ENCODE data around the gene SLC25A36.
A peak's percentile ranks its signal among the peaks of the same experiment; 100 is the strongest.
"Not testable (repeated sequence)": the region's sequence is repeated elsewhere in the genome, so short reads cannot be mapped to it uniquely, and the experiment has no call there.

SLC25A36 gene

DNA sequence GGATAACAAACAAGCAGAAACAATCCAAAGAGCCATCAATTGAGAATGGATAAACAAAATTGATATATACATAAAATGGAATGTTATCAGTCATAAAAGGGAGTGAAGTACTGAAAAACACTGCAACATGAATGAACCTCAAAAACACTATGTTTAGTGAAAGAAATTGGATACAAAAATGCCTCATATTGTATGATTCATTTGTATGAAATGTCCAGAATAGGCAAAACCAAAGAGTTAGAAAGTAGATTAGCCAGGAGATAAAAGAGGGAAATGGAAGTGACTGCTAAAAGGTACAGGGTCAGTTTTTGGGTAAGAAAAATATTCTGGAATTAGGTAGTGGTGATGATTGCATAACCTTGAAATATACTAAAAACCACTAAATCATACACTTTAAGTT is 9.8 kb upstream of the SLC25A36 start:
- DNase-seq (ENCODE audit: low spot score) = no peak

DNA sequence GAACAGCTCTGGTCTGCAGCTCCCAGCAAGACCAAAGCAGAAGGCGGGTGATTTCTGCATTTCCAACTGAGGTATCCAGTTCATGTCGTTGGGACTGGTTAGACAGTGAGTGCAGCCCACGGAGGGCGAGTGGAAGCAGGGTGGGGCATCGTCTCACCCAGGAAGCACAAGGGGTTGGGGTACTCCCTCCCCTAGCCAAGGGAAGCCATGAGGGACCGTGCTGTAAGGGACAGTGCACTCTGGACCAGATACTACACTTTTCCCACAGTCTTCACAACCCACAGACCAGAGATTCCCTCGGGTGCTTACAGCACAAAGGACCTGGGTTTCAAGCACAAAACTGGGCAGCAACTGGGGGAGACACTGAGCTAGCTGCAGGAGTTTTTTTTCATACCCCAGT is 8.5 kb upstream of the SLC25A36 start:
- no peak for DNase-seq (ENCODE audit: low spot score)

DNA sequence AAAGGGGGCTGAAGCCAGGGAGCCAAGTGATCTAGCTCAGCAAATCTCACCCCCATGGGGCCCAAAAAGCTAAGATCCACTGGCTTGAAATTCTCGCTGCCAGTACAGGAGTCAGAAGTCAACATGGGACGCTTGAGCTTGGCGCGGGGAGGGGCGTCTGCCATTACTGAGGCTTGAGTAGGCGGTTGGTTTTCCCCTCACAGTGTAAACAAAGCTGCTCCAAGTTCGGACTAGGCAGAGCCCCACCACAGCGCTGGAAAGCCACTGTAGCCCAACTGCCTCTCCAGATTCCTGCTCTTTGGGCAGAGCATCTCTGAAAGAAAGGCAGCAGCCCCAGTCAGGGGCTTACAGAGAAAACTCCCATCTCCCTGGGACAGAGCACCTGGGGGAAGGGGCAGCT is 8.1 kb upstream of the SLC25A36 start:
- no peak for DNase-seq (ENCODE audit: low spot score)

DNA sequence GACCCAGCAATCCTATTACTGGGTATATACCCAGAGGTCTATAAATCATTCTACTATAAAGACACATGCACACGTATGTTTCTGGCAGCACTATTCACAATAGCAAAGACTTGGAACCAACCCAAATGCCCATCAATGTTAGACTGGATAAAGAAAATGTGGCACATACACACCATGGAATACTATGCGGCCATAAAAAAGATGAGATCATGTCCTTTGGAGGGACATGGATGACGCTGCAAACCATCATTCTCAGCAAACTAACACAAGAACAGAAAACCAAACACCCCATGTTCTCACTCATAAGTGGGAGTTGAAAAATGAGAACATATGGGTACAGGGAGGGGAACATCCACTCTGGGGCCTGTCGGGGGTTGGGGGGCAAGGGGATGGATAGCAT is 2.3 kb upstream of the SLC25A36 start:
- not testable (repeated sequence) for DNase-seq (ENCODE audit: low spot score)

DNA sequence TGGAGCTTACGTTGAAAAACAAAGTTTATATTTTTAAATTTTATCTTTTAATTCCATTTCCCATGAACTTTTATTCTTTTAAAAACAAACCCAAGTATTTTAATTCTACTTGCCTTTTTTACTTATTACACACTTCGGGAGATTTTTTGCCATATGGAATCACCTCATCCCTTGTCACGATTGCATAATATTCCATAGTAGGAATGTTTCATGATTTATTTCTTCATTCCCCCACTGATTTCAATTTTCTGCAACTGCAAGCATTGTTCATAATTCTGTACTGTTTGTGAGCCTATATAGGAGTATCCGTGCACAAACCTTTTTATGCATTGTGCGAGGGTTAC is 574 bp upstream of the SLC25A36 start:
- no peak for DNase-seq (ENCODE audit: low spot score)

DNA sequence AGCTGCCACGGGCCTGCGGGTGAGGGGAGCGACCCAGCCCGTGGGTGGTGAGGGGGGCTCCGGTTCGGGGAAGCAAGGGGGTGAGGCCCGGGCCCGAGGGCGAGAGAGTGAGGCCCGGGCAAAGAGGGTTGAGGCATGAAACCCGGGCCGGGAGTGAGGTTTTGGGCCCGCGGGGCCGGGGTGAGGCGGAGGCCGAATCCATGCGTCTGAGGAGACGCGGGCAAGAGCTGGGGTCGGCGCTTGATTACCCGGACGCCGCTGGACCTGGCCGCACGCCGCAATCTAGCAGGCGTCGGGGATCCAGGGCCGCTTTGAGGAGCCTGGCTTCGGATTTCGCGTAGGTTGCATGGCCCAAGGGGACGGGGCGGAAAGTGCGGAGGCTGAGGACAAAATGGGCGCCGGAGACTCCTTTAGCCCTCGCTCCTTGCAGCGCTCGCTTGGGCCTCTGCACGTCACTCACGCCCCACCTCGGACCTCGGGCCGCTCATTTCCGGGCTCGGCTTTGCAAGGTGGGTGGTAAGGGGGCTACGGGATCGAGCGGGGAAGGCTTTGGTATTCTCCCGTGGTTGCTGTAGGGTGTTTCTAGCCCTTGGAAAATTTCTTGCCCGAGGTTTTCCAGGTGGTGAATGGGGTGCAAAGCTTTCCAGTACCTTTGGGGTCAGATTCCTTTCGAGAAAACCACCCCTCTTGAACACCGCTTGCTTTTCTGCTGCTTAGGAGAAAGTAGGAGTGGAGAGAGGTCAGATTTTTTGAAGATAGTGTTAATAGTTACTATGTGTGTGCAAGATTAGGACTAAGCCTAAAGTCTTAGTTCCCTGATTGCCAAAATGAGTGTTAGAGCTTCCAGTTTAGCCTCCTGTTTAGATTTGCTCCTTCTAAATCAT is 827 bp downstream of the SLC25A36 start:
- DNase-seq (ENCODE audit: low spot score) = peak; percentile 73

DNA sequence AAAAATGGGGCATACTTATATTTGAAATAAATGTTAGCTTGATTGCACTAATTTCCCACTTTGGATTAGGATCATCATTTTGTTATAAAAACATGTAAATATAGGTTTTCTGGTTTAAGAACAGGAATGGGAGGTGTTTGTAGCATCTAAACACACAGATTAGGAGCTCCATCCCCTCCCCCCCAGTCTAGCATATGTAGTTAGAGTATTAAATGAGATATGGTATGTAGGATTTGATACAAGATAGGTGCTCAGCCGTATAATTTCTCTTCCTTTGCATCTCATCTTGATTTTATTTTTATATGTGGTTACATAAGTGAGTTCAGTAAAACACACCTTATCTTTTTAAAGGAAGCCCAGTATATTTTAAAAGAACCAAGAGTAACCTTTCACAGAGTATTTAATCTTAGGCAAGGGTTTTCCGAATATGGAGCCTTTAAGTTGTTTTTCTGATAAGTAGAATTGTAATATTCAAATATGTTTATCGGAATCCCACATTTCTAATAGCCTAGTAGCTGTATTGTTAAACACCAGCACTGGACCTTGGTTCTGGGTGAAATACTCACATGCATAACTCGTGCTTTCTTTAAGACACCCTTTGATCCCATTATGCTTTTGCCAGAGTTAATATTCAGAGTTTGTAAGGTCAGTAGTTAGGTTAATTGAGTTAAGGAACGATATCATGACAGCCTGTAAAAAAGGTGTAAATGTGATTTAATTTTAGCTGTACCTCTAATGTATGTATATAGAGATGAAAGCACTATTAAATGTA is 2.3 kb downstream of the SLC25A36 start:
- peak; percentile 14 for DNase-seq (ENCODE audit: low spot score)

DNA sequence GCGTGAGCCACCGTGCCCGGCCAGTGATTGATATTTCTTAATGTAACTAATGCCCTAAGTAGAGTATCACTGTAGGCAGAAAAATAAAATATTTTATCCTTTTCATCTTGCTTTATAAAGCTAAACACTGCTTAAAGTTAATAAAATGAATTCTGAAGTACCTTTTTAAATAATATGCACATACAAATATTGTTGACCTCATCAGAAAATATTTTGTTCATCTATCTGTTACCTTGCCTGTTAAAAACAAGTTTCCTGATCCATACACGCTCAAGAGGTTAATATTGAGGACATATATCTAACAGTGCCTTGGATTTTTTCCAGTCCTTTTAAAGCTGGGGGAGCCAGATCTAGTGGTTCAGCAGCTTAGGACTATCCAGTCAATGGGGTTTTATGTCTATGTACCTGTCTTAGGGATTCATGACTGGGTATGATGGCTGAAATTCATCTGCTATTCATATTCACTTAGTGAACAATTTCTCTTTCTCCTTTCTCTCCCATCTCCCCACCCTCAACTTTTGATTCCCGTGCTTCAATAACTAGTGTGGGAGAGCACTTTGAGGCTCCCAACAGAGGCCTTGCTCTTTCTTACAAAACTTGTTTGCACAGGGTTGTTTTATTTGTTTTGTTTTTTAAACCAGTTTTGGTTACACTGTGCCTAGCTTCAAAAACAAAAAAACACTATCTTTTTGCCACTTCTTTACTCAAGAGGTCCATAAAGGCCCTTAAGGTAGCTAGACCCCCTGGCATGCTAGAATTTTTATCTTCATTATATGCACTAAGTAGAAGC is 7.0 kb downstream of the SLC25A36 start:
- DNase-seq (ENCODE audit: low spot score) = no peak

DNA sequence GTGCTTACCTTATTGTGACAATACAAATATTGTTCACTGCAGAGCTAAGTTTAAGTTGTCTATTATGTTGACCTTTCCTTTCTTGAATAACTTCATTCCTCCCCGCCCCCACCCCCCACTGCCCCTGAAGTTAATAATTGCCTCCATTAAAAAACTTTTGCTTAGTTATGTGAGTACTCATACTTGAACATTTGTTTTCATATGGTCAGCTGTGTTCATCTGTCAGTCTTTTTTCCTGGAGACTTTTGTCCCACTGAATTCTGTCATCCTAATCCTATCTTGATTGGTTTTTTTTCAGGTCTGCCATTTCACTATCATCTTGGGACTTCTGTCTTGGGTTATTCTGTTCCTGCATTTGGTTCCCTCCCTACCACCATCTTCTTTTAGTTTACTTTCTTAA is 8.5 kb downstream of the SLC25A36 start:
- no peak for DNase-seq (ENCODE audit: low spot score)

DNA sequence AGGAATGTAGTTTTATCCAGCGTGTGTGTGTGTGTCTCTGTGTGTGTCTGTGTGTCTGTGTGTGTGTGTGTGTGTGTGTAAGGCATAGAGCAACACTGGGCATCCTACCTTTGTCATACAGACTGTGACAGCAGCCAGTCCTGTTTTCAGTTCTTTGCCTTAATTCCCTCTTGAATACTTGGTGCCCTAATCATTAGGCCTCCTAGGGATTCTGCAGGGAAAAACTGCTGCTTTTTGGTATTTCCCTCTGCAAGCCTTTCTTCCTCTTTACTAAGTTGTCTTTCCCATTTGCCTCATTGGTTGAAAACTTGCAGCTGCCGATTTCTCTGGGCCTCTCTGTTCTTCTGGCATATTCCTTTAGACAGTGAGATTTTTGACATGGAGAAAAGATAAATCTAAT is 9.2 kb downstream of the SLC25A36 start:
- no peak for DNase-seq (ENCODE audit: low spot score)

DNA sequence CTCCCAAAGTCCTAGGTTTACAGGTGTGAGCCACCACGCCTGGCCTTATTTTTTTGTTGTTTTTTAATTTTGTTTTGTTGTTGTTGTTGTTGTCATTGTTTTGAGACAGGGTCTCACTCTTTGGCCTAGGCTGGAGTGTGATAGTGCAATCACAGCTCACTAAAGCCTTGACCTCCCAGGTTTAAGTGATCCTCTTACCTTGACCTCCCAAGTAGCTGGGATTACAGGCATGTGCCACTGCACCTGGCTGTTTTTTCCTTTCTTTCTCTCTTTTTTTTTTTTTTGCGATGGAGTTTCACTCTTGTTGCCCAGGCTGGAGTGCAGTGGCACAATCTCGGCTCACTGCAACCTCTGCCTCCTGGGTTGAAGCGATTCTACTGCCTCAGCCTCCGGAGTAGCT is 10.1 kb downstream of the SLC25A36 start:
- not testable (repeated sequence) for DNase-seq (ENCODE audit: low spot score)

DNA sequence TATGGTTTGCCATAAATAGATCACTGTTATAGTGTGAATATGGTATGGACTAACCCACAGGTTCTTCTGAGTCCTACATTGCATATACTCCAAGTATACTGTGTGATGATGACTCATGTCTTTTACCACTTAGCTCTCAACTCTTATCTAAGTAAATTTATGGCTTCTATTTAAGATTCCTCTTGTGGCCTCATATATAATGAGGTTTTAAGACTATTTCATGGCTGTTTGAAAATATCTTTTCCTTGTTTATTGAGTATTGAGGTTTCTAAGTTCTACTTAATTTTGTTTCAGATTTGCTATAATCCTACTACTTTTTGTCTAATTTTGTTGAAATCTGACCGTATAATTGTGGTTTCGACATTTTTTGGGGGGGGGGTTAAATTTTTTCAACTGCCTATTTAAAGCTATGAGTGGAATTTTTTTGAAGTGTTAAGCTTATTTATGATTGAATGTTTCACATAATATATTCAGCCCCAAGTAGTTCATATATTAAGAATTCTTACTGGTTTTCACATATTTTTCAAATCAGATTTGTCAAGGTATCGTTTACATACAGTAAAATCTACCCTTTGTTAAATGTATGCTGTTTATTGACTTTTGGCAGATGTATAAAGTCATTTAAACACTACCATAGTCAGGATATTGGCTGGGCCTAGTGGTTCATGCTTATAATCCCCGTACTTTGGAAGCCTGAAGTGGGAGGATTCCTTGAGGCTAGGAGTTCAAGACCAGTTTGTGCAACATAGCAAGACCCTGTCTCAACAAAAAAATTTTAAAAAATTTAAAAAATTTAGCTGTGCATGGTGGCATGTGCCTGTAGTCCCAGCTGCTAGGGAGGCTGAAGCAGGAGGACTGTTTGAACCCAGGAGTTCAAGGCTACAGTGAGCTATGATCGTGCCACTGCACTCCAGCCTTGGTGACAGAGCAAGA is 11.7 kb downstream of the SLC25A36 start:
- DNase-seq (ENCODE audit: low spot score) = peak; percentile 62

DNA sequence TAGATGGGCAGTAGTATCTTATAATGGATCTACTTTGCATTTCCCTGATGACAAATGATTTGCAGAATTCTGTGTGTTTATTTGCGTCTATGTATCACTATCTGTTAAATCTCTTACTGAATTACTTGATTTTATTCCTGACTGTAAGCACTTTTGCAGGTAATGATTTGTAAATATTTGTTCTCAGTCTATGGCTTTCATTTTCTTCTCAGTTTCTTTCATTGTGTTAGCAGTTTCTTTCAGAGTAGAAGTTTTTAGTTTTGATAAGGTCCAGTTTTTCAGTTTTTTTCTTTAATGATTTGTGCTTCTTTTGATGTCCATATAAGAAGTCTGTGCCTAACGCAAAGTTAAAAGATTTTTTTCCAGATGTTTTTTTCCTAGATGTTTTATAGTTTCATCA is 12.9 kb downstream of the SLC25A36 start:
- DNase-seq (ENCODE audit: low spot score) = no peak

DNA sequence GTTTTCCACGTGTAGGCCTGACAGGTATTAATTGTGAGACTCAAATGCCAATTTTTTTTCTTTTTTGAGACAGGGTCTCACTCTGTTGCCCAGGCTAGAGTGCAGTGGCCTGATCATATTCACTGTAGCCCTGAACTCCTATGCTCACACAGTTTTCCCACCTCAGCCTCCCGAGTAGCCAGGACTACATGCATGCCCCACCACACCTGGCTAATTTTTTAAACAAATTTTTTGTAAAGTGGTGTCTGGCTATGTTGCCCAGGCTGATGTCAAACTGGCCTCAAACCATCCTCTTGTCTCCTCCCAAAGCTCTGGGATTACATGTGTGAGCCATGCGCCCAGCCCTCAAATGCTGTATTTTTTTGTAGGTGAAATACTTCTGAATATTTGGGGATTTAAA is 14.0 kb downstream of the SLC25A36 start:
- no peak for DNase-seq (ENCODE audit: low spot score)

DNA sequence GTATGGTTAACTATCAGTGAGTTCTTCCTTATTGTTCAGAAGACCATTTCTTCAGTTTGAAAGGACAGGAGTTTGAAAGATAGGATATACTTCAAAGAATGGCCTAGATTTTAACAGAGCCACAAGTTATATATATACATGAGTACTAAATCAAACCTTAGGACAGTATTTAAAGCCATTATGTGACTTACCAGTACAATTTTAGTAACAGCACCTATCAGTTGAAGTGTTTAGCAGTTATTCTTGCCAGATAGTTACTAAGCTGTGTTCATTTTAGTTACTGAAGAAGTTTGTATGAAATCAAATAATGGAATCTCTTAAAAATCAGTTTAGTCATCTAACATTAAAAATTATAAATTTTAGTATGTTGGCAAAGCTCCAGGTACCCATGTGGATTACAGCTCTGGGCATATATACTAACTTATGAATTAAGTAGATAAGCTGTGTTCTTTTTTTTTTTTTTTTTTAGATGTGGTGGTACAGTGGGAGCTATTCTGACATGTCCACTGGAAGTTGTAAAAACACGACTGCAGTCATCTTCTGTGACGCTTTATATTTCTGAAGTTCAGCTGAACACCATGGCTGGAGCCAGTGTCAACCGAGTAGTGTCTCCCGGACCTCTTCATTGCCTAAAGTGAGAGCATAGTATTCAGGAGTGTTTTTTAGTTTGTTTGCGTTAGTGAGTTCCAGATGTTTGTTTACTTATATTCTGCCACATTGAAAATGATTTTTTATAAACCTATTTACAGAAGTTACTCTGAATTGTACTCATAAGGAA is 14.6 kb downstream of the SLC25A36 start:
- DNase-seq (ENCODE audit: low spot score) = no peak

DNA sequence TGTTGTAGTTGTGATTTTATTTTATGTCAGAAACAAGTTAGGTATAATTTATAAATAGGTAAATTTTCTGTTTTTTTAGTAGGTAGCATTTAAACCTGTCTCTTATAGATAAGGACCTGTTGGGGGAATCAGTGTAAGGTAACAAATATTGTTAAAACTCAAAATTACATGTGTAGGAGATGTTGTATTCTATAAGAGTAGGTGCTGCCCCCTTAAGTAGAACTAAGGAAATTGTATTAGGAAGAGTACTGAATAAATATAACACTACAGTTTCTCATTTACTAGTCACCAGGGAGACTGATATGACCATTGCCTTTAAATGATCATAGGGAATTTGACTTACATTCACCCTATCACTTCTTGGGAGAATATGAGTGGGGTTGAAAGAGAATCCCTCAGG is 31.2 kb downstream of the SLC25A36 start:
- DNase-seq (ENCODE audit: low spot score) = peak; percentile 70

DNA sequence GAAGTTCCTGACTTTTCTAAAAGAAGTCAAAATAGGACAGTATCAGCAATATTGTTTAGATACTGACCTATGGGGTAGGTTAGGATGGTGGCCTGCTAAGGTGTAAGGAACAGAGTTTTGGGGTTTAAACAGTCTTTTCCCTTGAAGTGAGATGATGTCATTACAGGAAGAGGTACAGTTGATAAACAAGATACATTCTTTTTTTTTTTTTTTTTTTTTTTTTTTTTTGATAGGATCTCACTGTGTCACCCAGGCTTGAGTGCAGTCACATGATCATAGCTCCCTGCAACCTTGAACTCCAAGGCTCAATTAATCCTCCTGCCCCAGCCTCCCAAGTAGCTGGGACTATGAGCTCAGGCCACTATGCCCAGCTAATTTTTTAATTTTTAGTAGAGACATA is 33.3 kb downstream of the SLC25A36 start:
- DNase-seq (ENCODE audit: low spot score) = no peak

DNA sequence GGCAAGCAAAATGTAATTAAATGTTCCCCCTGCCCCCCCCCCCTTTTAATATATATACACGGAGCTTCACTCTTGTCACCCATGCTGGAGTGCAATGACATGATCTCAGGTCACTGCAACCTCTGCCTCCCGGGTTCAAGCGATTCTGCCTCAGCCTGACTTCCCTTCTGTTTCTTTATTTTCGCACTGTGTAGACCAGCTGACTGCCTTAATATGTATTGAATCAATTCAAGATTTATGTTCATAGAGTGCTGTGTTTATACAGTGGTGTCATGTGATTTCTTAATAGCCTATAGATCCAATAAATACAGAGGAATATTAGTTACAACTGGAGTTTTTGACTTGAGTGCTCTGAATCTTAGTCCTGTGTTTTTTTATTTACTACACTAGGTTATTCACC is 39.0 kb downstream of the SLC25A36 start:
- no peak for DNase-seq (ENCODE audit: low spot score)

DNA sequence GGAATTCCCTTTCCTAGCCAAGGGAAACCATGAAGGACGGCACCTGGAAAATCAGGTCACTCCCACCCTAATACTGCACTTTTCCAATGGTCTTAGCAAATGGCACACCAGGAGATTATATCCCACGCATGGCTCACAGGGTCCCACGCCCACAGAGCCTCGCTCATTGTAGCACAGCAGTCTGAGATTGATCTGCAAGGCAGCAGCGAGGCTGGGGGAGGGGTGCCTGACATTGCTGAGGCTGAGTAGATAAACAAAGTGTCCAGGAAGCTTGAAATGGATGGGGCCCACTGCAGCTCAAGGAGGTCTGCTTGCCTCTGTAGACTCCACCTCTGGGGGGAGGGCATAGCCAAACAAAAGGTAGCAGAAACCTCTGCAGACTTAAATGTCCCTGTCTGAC is 46.2 kb downstream of the SLC25A36 start:
- not testable (repeated sequence) for DNase-seq (ENCODE audit: low spot score)

DNA sequence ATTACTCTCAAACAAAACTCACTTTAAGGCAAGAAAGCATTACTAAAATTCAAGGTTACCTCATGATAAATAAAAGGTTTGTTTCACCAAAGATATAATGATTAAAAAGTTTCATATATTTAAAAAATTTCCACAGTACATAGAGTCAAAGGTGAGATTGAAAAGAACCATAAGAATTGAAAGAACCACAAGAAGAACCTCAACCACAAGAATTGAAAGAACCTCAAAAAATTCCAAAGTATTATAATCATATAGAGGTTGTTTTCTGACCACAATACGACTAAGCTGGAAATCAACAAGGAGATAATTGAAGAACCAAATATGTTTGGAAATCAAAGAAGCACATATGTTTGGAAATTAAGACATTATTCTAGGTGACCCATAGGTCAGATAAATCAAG is 52.7 kb downstream of the SLC25A36 start:
- no peak for DNase-seq (ENCODE audit: low spot score)

DNA sequence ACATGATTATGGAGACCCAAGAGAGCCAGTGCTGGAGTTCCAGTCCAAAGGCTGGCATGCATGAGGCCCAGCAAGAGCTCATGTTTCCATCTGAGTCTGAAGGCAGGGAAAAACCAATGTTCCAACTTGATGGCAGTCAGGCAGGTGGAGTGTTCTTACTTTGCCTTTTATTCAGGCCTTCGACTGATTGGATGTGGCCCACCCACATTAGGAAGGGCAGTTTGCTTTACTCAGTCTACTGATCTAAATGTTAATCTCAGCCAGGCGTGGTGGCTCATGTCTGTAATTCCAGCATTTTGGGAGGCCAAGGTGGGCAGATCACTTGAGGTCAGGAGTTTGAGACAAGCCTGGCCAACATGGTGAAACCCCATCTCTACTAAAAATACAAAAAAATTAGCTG is 53.2 kb downstream of the SLC25A36 start:
- DNase-seq (ENCODE audit: low spot score) = not testable (repeated sequence)
